Neuronal stem cell (in vitro differentiated cells): Measurements from ENCODE around the gene SKIDA1.

Source experiments
- DNase-seq: peaks from one replicate; pipeline ENCODE4 v3.0.0-alpha.2; 2013; ENCODE audit warnings: low spot score
- H2AFZ ChIP-seq: one replicate; pipeline ENCODE4 v1.6.1; 2013; ENCODE audit warnings: mild to moderate bottlenecking, low read length, inconsistent platforms
- H2AK5ac ChIP-seq: 2 replicates; pipeline ENCODE4 v1.6.1; 2013; ENCODE audit warnings: low read depth, mild to moderate bottlenecking, inconsistent platforms, low read length, moderate library complexity, mixed read lengths
- H2BK120ac ChIP-seq: 2 replicates; pipeline ENCODE4 v1.6.1; 2013; ENCODE audit warnings: low read depth, mild to moderate bottlenecking, inconsistent platforms, low read length, moderate library complexity, mixed read lengths
- H2BK12ac ChIP-seq: one replicate; pipeline ENCODE4 v1.6.1; 2013; ENCODE audit warnings: low read length, inconsistent platforms
- H2BK15ac ChIP-seq: 2 replicates; pipeline ENCODE4 v1.6.1; 2013; ENCODE audit warnings: mild to moderate bottlenecking, low read length, inconsistent platforms, mixed read lengths
- H2BK5ac ChIP-seq: one replicate; pipeline ENCODE4 v1.6.1; 2013; ENCODE audit warnings: inconsistent platforms, mild to moderate bottlenecking, low read length, moderate library complexity
- H3K14ac ChIP-seq: one replicate; pipeline ENCODE4 v1.6.1; 2013; ENCODE audit warnings: low read length, inconsistent platforms
- H3K18ac ChIP-seq: 2 replicates; pipeline ENCODE4 v1.6.1; 2013; ENCODE audit warnings: low read length, inconsistent platforms
- H3K23ac ChIP-seq: 2 replicates; pipeline ENCODE4 v1.6.1; 2013; ENCODE audit warnings: low read depth, mild to moderate bottlenecking, mixed read lengths, low read length, inconsistent platforms; ENCODE audit not compliant: poor library complexity
- H3K27ac ChIP-seq: replicated peaks from 3 replicates; pipeline ENCODE4 v1.5.1; 2013; ENCODE audit warnings: low read length, inconsistent platforms
- H3K27me3 ChIP-seq, 3 experiments: 2 replicates each; pipeline ENCODE4 v1.6.1; 2013; ENCODE audit warnings: low read length in 3 of 3, mild to moderate bottlenecking in 2 of 3, inconsistent platforms in 1 of 3, low read depth in 1 of 3, mixed read lengths in 1 of 3, moderate library complexity in 1 of 3; ENCODE audit not compliant: control insufficient read depth in 3 of 3, insufficient read depth in 3 of 3
- H3K36me3 ChIP-seq, 2 donors: replicated peaks in 1 of 2; 2 replicates each; pipeline ENCODE4 v1.6.1; 2013; ENCODE audit warnings: low read length in 2 of 2; ENCODE audit not compliant: control insufficient read depth in 2 of 2, insufficient read depth in 2 of 2
- H3K4ac ChIP-seq: 2 replicates; pipeline ENCODE4 v1.6.1; 2013; ENCODE audit warnings: inconsistent platforms, mild to moderate bottlenecking, low read length, moderate library complexity
- H3K4me1 ChIP-seq, 2 donors: 1 replicate in 1 of 2; 2 replicates in 1 of 2; pipeline ENCODE4 v1.6.1; 2013; ENCODE audit warnings: low read length in 2 of 2, low read depth in 1 of 2; ENCODE audit not compliant: control insufficient read depth in 2 of 2, insufficient read depth in 1 of 2
- H3K4me2 ChIP-seq: one replicate; pipeline ENCODE4 v1.6.1; 2013; ENCODE audit warnings: mild to moderate bottlenecking, low read length, inconsistent platforms; ENCODE audit not compliant: insufficient read depth, poor library complexity, severe bottlenecking
- H3K4me3 ChIP-seq, 2 donors: 2 replicates each; pipeline ENCODE4 v1.5.1; 2013; ENCODE audit warnings: low read length in 2 of 2, mild to moderate bottlenecking in 2 of 2, inconsistent platforms in 1 of 2, moderate library complexity in 1 of 2
- H3K79me1 ChIP-seq: one replicate; pipeline ENCODE4 v1.6.1; 2013; ENCODE audit warnings: low read depth, mild to moderate bottlenecking, inconsistent platforms, low read length, moderate library complexity
- H3K9ac ChIP-seq: one replicate; pipeline ENCODE4 v1.6.1; 2013; ENCODE audit warnings: mild to moderate bottlenecking, low read depth, low read length, inconsistent platforms; ENCODE audit not compliant: poor library complexity
- H3K9me3 ChIP-seq, 2 donors: replicated peaks in 1 of 2; 2 replicates each; pipeline versions ENCODE3 to v1.6.1; 2013; ENCODE audit warnings: low read length in 2 of 2, mild to moderate bottlenecking in 2 of 2, inconsistent platforms in 1 of 2, low read depth in 1 of 2, mixed read lengths in 1 of 2, moderate library complexity in 1 of 2; ENCODE audit not compliant: control insufficient read depth in 2 of 2, insufficient read depth in 1 of 2
- H4K8ac ChIP-seq: one replicate; pipeline ENCODE4 v1.6.1; 2013; ENCODE audit warnings: low read depth, mild to moderate bottlenecking, inconsistent platforms, low read length, moderate library complexity
- H4K91ac ChIP-seq: one replicate; pipeline ENCODE4 v1.6.1; 2013; ENCODE audit warnings: low read length, low read depth, mild to moderate bottlenecking, inconsistent platforms; ENCODE audit not compliant: poor library complexity
- WGBS, 2 donors: extraction: QIAGEN DNeasy Blood & Tissue Kit; methylation state at CpG; one replicate each; pipeline ENCODE4 v1.1.7; 2013; ENCODE audit warnings: missing lambda C conversion rate in 2 of 2, mixed read lengths in 1 of 2; ENCODE audit not compliant: insufficient read length in 2 of 2, insufficient replicate concordance in 1 of 2; ENCODE audit errors: extremely low coverage in 2 of 2; 5-methylcytosine and 5-hydroxymethylcytosine counted together

The SKIDA1 gene

GRCh38 chr10:21516242-21517131 is 9.0 kb downstream of the SKIDA1 start:
- no CpG with 5 or more reads among the region's 86 CpGs for WGBS, 2 donors
- Histone ChIP-seq H2AFZ (no peak overlapping the region), H4K8ac (no peak overlapping the region), H2BK12ac (no peak overlapping the region), H2AK5ac (peak overlapping the region; percentile 43), H2BK5ac (peak overlapping the region; percentile 93), H3K4ac (no peak overlapping the region), H3K23ac (peak overlapping the region; percentile 98), H3K27me3 (no peaks in the 10 kb centered on the region), H2BK120ac (no peak overlapping the region), H3K9me3 (no peaks in the 10 kb centered on the region), H3K18ac (peak overlapping the region; percentile 97), H3K4me1 (peaks cover 3 to 16% of the 10 kb centered on the region in 2 donors), H2BK15ac (no peak overlapping the region), H3K36me3 (peaks cover 7 to 50% of the 10 kb centered on the region in 2 donors), H3K14ac (peak overlapping the region; percentile 60), H3K9ac (peak overlapping the region; percentile 99), H3K4me3 (peak overlapping the region; percentile 86 to 100), H4K91ac (peak overlapping the region; percentile 22), H3K79me1 (no peaks in the 10 kb centered on the region), H3K27ac (peak overlapping the region; percentile 96), H3K4me2 (peak overlapping the region; percentile 35)
- no peak for DNase-seq

- Histone ChIP-seq H2AK5ac (peak overlapping the region; percentile 43), H3K27ac (peak overlapping the region; percentile 96), H3K4me2 (peak overlapping the region; percentile 38), H3K18ac (peak overlapping the region; percentile 97), H3K4ac (no peak overlapping the region), H3K9ac (peak overlapping the region; percentile 99), H3K79me1 (no peaks in the 10 kb centered on the region), H2BK5ac (peak overlapping the region; percentile 92), H3K14ac (no peak overlapping the region), H3K9me3 (no peaks in the 10 kb centered on the region), H2BK15ac (no peak overlapping the region), H3K36me3 (peaks cover 7 to 57% of the 10 kb centered on the region in 2 donors), H4K91ac (no peak overlapping the region), H2AFZ (no peak overlapping the region), H3K4me3 (peak overlapping the region; percentile 86 to 100), H2BK120ac (no peak overlapping the region), H3K23ac (peak overlapping the region; percentile 98), H3K27me3 (no peaks in the 10 kb centered on the region), H3K4me1 (peaks cover 0 to 9% of the 10 kb centered on the region in 2 donors), H2BK12ac (no peak overlapping the region), H4K8ac (no peak overlapping the region)
- whole genome bisulfite sequencing, 2 donors, result no CpG with 5 or more reads among the region's 15 CpGs
- no peak for DNase-seq
Measured at GRCh38 chr10:21515361-21516241, 9.9 kb downstream of the SKIDA1 start.

GRCh38 chr10:21514818-21515351 is 10.6 kb downstream of the SKIDA1 start:
- Histone ChIP-seq H3K18ac (no peak overlapping the region), H3K4ac (no peak overlapping the region), H4K91ac (no peak overlapping the region), H3K14ac (no peak overlapping the region), H4K8ac (no peak overlapping the region), H3K23ac (no peak overlapping the region), H3K36me3 (peaks cover 7 to 57% of the 10 kb centered on the region in 2 donors), H3K9ac (no peak overlapping the region), H2BK12ac (no peak overlapping the region), H3K4me1 (peaks cover 0 to 7% of the 10 kb centered on the region in 2 donors), H3K27me3 (no peaks in the 10 kb centered on the region), H3K4me3 (peak overlapping the region; percentile 86 to 100), H2AFZ (no peak overlapping the region), H3K9me3 (no peaks in the 10 kb centered on the region), H2BK5ac (no peak overlapping the region), H3K4me2 (peak overlapping the region; percentile 58), H3K79me1 (no peaks in the 10 kb centered on the region), H2BK120ac (no peak overlapping the region), H3K27ac (peak overlapping the region; percentile 96), H2BK15ac (no peak overlapping the region), H2AK5ac (no peak overlapping the region)
- WGBS, 2 donors, result no CpG with 5 or more reads among the region's 10 CpGs
- DNase-seq, result no peak
